NB4 (cell line): Measurements from ENCODE around the gene KCNMB2.
"Not testable (repeated sequence)": the region's sequence is repeated elsewhere in the genome, so short reads cannot be mapped to it uniquely, and the experiment has no call there.

Source experiments
- DNase-seq: peaks from one replicate; pipeline ENCODE4 v3.0.0; 2010; ENCODE audit warnings: low read depth
- H3K4me3 ChIP-seq: one replicate; pipeline ENCODE4 v1.5.1; 2011; ENCODE audit warnings: mild to moderate bottlenecking, low read depth, low read length, moderate library complexity
- MAX ChIP-seq: IDR thresholded peaks from 2 replicates; pipeline ENCODE4 v1.6.1; 2011; ENCODE audit warnings: low read depth, low read length
- MYC ChIP-seq: IDR thresholded peaks from 2 replicates; pipeline ENCODE4 v1.6.1; 2011; ENCODE audit warnings: low read depth, low read length
- POLR2A ChIP-seq: IDR thresholded peaks from 2 replicates; pipeline ENCODE4 v1.6.1; 2011; ENCODE audit warnings: mild to moderate bottlenecking; ENCODE audit not compliant: insufficient read length; ENCODE audit errors: extremely low read depth
- TF ChIP-seq, protein P1 (sequence below): IDR thresholded peaks from one replicate; pipeline ENCODE4 v1.5.1; 2012; ENCODE audit warnings: low read depth, low read length

Gene KCNMB2

DNA sequence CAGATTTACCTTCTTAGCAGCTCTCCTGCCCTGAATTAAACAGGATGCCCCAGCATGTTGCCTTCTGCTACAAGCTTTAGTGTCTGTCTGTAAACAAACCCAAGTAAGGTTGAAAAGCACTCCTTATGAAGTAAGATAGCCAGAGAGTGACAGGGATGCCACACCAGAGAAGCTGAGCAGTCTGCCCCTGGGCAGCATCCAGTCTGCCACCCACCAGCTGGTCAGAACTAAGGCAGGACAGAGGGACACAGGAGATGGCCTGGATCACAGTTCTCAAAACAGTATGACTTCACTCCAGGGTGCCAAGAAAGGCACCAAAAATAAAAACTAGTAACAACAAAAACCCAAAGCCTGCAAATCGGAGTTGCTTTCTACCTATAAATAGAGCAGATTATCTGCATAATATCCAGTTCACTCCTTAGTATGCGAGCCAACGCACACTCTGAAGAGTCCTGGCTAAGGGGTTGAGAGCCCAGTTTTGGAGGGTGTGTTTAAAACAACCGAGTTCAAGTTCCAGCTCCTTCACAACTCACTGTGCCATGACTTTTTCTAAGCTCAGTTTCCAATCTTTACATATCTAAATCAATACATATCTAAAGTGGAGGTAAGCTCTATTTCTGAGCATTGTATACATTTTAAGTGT lies 198.9 kb downstream of the KCNMB2 start:
- TF ChIP-seq, protein P1, sequence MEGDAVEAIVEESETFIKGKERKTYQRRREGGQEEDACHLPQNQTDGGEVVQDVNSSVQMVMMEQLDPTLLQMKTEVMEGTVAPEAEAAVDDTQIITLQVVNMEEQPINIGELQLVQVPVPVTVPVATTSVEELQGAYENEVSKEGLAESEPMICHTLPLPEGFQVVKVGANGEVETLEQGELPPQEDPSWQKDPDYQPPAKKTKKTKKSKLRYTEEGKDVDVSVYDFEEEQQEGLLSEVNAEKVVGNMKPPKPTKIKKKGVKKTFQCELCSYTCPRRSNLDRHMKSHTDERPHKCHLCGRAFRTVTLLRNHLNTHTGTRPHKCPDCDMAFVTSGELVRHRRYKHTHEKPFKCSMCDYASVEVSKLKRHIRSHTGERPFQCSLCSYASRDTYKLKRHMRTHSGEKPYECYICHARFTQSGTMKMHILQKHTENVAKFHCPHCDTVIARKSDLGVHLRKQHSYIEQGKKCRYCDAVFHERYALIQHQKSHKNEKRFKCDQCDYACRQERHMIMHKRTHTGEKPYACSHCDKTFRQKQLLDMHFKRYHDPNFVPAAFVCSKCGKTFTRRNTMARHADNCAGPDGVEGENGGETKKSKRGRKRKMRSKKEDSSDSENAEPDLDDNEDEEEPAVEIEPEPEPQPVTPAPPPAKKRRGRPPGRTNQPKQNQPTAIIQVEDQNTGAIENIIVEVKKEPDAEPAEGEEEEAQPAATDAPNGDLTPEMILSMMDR: no peak
- TF ChIP-seq MYC: no peak
- TF ChIP-seq POLR2A: no peak
- no peak for TF ChIP-seq MAX
- H3K4me3 ChIP-seq: no peak overlapping the region
- DNase-seq: no peak

GRCh38 chr3:178736300-178736699 lies 200.1 kb downstream of the KCNMB2 start:
- no peak for DNase-seq
- H3K4me3 ChIP-seq: no peak overlapping the region

GRCh38 chr3:178739720-178740119 lies 203.5 kb downstream of the KCNMB2 start:
- H3K4me3 ChIP-seq: no peak overlapping the region
- DNase-seq: no peak
- no peak for TF ChIP-seq MYC

More at GRCh38 chr3:178736300-178736699, 200.1 kb downstream of the KCNMB2 start:
- TF ChIP-seq MAX: no peak
- no peak for TF ChIP-seq POLR2A
- TF ChIP-seq, protein P1: no peak
- no peak for TF ChIP-seq MYC

- DNase-seq: no peak
- no peak overlapping the region for H3K4me3 ChIP-seq
- TF ChIP-seq, protein P1: no peak
- TF ChIP-seq MYC: no peak
- TF ChIP-seq MAX: no peak
- TF ChIP-seq POLR2A: no peak
These were observed 204.8 kb downstream of the KCNMB2 start for GRCh38 chr3:178741020-178741419.

- DNase-seq: no peak
- no peak for TF ChIP-seq MAX
- no peak overlapping the region for H3K4me3 ChIP-seq
These were observed 207.1 kb downstream of the KCNMB2 start for GRCh38 chr3:178743297-178743696.

GRCh38 chr3:178745861-178746655 lies 209.8 kb downstream of the KCNMB2 start:
- H3K4me3 ChIP-seq, DNase-seq: not testable (repeated sequence)

DNA sequence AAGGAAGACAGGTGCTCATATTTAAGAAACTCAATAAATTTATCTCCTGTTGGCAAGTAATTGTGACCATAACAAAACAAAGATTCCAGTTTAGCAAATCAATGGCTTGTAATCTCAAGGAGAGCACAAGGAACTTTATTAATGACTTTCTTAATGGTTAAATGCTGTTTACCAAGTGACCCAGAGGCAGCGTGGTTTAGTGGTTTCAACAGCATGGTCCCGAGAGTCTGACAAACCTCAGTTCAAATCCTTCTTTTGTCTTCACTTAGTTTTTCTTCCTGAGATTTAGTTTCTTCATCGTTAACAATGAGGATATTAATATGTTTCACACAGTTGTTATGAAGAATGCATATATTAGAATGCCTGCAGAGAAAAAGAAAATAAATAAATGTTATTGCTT lies 212.6 kb downstream of the KCNMB2 start:
- no peak for TF ChIP-seq MAX
- no peak for TF ChIP-seq POLR2A
- TF ChIP-seq, protein P1: no peak
- TF ChIP-seq MYC: no peak
- H3K4me3 ChIP-seq: no peak overlapping the region
- DNase-seq: no peak
